ENCODE data around the gene ICA1L.

- TF ChIP-seq CTCF (IDR thresholded peaks at IDR 0.05) (no peak), POLR2A (IDR thresholded peaks at IDR 0.05) (no peak), POLR2AphosphoS5 (IDR thresholded peaks at IDR 0.05) (no peak), EP300 (IDR thresholded peaks at IDR 0.05) (no peak)
Observed at GRCh38 chr2:202883987-202884675, 12.6 kb upstream of the ICA1L start.

All from suprapubic skin (tissue), 4 donors.